Psoas muscle (tissue), 8 donors: Measurements from ENCODE around the gene SRRT. TPM values are rescaled to one million over a fixed set of nuclear protein-coding genes. Genes with fewer than 3 reads are reported as not detected.

Experiments
- ATAC-seq, 4 donors: fragments of 200-7000 bp; cut with Tn5 transposase; one replicate each; pipeline ENCODE4 v1.9.1; 2020; ENCODE audit warnings: moderate library complexity in 3 of 4, mild to moderate bottlenecking in 2 of 4
- DNase-seq, 2 donors: peaks; one replicate each; pipeline ENCODE4 v3.0.0-alpha.2; 2020
- H3K27ac ChIP-seq: fragments of 200-600 bp; one replicate; pipeline ENCODE4 v1.8.0; 2022
- H3K27me3 ChIP-seq, 3 donors: fragments of 200-600 bp in 1 of 3; one replicate each; pipeline versions ENCODE4 v1.6.1 to v1.8.0; 2013 to 2022; ENCODE audit warnings: low read length in 2 of 3, mild to moderate bottlenecking in 2 of 3, moderate library complexity in 1 of 3; ENCODE audit not compliant: insufficient read depth in 3 of 3
- H3K36me3 ChIP-seq, 2 donors: fragments of 200-600 bp in 1 of 2; one replicate each; pipeline versions ENCODE4 v1.6.1 to v1.8.0; 2013 to 2022; ENCODE audit warnings: low read depth in 1 of 2, mild to moderate bottlenecking in 1 of 2, moderate library complexity in 1 of 2; ENCODE audit not compliant: insufficient read depth in 1 of 2
- H3K4me1 ChIP-seq: fragments of 200-600 bp; one replicate; pipeline ENCODE4 v1.8.0; 2022
- H3K4me3 ChIP-seq: fragments of 200-600 bp; one replicate; pipeline ENCODE4 v1.8.0; 2022; ENCODE audit warnings: mild to moderate bottlenecking
- H3K9me3 ChIP-seq: fragments of 200-600 bp; one replicate; pipeline ENCODE4 v1.8.0; 2022
- CTCF ChIP-seq: fragments of 200-600 bp; IDR thresholded peaks from one replicate; pipeline ENCODE4 v1.8.0; 2022; ENCODE audit warnings: antibody characterized with exemption
- WGBS, 3 donors: extraction: QIAGEN DNeasy Blood & Tissue Kit; methylation state at CpG; one replicate each; pipeline versions ENCODE4 v1.1.6 to v1.1.7; 2013; 5-methylcytosine and 5-hydroxymethylcytosine counted together
- intact Hi-C, 2 donors: fragments of 100-400 bp; cut with DNase I; formaldehyde crosslinking; loops; one replicate each; pipeline versions ENCODE4 v1.11.0 to v1.14.2; 2022
- polyA plus RNA-seq, 3 donors: library from polyadenylated mRNA; stranded (reverse); fragments of 200-250 nt; gene quantifications; one replicate each; pipeline ENCODE4 v1.2.3, GENCODE V29; 2013
- total RNA-seq, 4 donors: library from RNA; stranded (reverse); fragmentation: NEBNext Ultra II Directional in 2 of 4; extraction: Animal tissue kit (Norgen Biotek cat#: 25700) in 2 of 4; gene quantifications; one replicate each; pipeline versions ENCODE4 v1.2.1 to v1.2.4, GENCODE V29; 2021 to 2023
- donor health status: healthy with polysubstance abuse.
- donor health status: DM: no; HTN: no; CAD: no; lungs with moderate emphysema.
- donor health status: Bipolar disorder and iron deficiency.
- donor health status: healthy.
- donor health status: DM: yes; HTN: yes; CAD: no.
- donor health status: DM: no; HTN: no; CAD: no.
- donor health status: DM: no; HTN: no; CAD: no.
- donor health status: DM: yes; HTN: yes; CAD: no.

SRRT gene
- total and polyA plus RNA-seq, 7 donors, result 46.8 to 79.8 (median 51.2) TPM

GRCh38 chr7:100892364-100893317 lies 17.7 kb downstream of the SRRT start:
- intact Hi-C loops, result no loop called here
- no peaks in the 10 kb centered on the region for H3K9me3 ChIP-seq
- H3K4me3 ChIP-seq, result peak overlapping the region; percentile 79
- H3K36me3 ChIP-seq, result peaks cover 0 to 11% of the 10 kb centered on the region in 2 donors
- TF ChIP-seq CTCF, result no peak
- DNase-seq (no peak), ATAC-seq (no peak)
- H3K27ac ChIP-seq, result peak overlapping the region; percentile 85
- WGBS, 3 donors, result 76 to 86% (median 81%) methylated on average over 44 of the region's 44 CpGs
- peaks cover 0 to 6% (median 0%) of the 10 kb centered on the region in 3 donors for H3K27me3 ChIP-seq
- peaks cover 34% of the 10 kb centered on the region for H3K4me1 ChIP-seq

- intact Hi-C loops, result no loop called here
- 68 to 80% (median 71%) methylated on average over 32 of the region's 32 CpGs for WGBS, 3 donors
- Histone ChIP-seq H3K4me1 (peaks cover 28% of the 10 kb centered on the region), H3K27ac (peak overlapping the region; percentile 85), H3K4me3 (peak overlapping the region; percentile 79), H3K9me3 (no peaks in the 10 kb centered on the region), H3K27me3 (peaks cover 0 to 6% (median 0%) of the 10 kb centered on the region in 3 donors), H3K36me3 (peaks cover 0 to 3% of the 10 kb centered on the region in 2 donors)
- no peak for ATAC-seq
- TF ChIP-seq CTCF, result no peak
- DNase-seq, result no peak
Measured at GRCh38 chr7:100893318-100893895, 18.5 kb downstream of the SRRT start.

- Histone ChIP-seq H3K9me3 (no peaks in the 10 kb centered on the region), H3K36me3 (no peaks in the 10 kb centered on the region), H3K4me3 (peak overlapping the region; percentile 79), H3K27me3 (peaks cover 0 to 6% (median 0%) of the 10 kb centered on the region in 3 donors), H3K27ac (peak overlapping the region; percentile 85), H3K4me1 (peaks cover 24% of the 10 kb centered on the region)
- intact Hi-C loops, result no loop called here
- ATAC-seq (peak in 1 of 4 donors; percentile 6), DNase-seq (peak in 1 of 2 donors; percentile 23)
- TF ChIP-seq CTCF, result no peak
- 25 to 34% (median 28%) methylated on average over 35 to 40 of the region's 40 CpGs for WGBS, 3 donors
Measured at GRCh38 chr7:100893910-100894721, 19.2 kb downstream of the SRRT start.

- intact Hi-C loops, result loop anchor here (5.0 kb wide), 1 partner anchor 182 kb away; no protein-coding TSS in a partner anchor
- peaks cover 0 to 6% (median 0%) of the 10 kb centered on the region in 3 donors for H3K27me3 ChIP-seq
Measured at GRCh38 chr7:100894860-100895700, 20.2 kb downstream of the SRRT start.

More at GRCh38 chr7:100894860-100895700, 20.2 kb downstream of the SRRT start:
- Histone ChIP-seq H3K9me3 (no peaks in the 10 kb centered on the region), H3K4me1 (peaks cover 24% of the 10 kb centered on the region), H3K4me3 (peak overlapping the region; percentile 79), H3K27ac (peak overlapping the region; percentile 85), H3K36me3 (no peaks in the 10 kb centered on the region)
- ATAC-seq, result peak; percentile 46 to 78 (median 72)
- TF ChIP-seq CTCF, result peak; percentile 68
- WGBS, 3 donors, result 1% methylated on average over 68 to 83 of the region's 83 CpGs
- DNase-seq, result peak; percentile 64 to 89
